HG02938 (cell line): ENCODE measurements around the gene TBCD.
"Not testable (repeated sequence)": the region's sequence is repeated elsewhere in the genome, so short reads cannot be mapped to it uniquely, and the experiment has no call there.

Source experiments
- ATAC-seq: cut with Tn5 transposase; IDR thresholded peaks from one replicate; pipeline ENCODE4 v1.9.1; 2021; ENCODE audit warnings: mild to moderate bottlenecking, moderate library complexity; ENCODE audit not compliant: unreplicated experiment

The TBCD gene

GRCh38 chr17:82985428-82985805 lies 233.6 kb downstream of the TBCD start:
- ATAC-seq = no peak

- ATAC-seq = no peak
Observed at GRCh38 chr17:82985973-82986372, 234.1 kb downstream of the TBCD start.

- ATAC-seq = not testable (repeated sequence)
Observed at GRCh38 chr17:82989051-82989450, 237.2 kb downstream of the TBCD start.

GRCh38 chr17:82989881-82990280 lies 238.0 kb downstream of the TBCD start:
- no peak for ATAC-seq

- no peak for ATAC-seq
Observed at GRCh38 chr17:82993005-82993404, 241.1 kb downstream of the TBCD start.
